GM12891 (cell line): ENCODE measurements around the gene NTHL1.

Source experiments
- PAX5 ChIP-seq: IDR thresholded peaks from 2 replicates; pipeline ENCODE4 v1.6.1; 2011; ENCODE audit warnings: low read length, moderate library complexity, mild to moderate bottlenecking; ENCODE audit not compliant: insufficient read depth, severe bottlenecking
- POLR2A ChIP-seq: IDR thresholded peaks from 2 replicates; pipeline ENCODE4 v1.6.1; 2011; ENCODE audit warnings: low read depth, low read length, control low read depth
- POLR2AphosphoS5 ChIP-seq: IDR thresholded peaks from 2 replicates; pipeline ENCODE4 v1.6.1; 2011; ENCODE audit warnings: low read depth, low read length, control low read depth
- POU2F2 ChIP-seq: IDR thresholded peaks from 2 replicates; pipeline ENCODE4 v1.6.1; 2011; ENCODE audit warnings: low read depth, mild to moderate bottlenecking, control low read depth, low read length, moderate library complexity
- SPI1 ChIP-seq: IDR thresholded peaks from 2 replicates; pipeline ENCODE4 v1.6.1; 2011; ENCODE audit warnings: low read depth, low read length, control low read depth
- TAF1 ChIP-seq: IDR thresholded peaks from 2 replicates; pipeline ENCODE4 v1.6.1; 2011; ENCODE audit warnings: low read depth, low read length, control low read depth

DNA sequence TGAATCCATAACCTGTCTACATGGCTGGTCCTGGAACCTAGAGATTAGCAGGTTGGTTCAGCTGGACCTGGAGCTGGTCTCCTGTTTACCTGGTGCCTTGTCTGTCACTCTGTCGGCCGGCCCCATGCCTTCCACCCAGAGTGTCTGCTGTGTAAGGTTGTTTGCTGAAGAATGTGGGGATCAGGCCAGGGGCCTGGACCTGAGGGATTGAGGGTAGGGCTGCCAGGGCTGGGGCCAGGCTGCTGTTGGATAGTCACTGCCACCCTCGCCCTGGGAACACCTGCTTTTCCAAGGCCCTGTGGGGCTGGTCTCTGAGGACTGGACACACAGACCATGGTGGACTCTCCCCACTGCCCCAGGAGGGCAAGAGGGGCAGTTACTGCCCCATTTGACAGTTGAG is 19.5 kb downstream of the NTHL1 start:
- TF ChIP-seq SPI1 (no peak), POLR2A (no peak), POLR2AphosphoS5 (no peak), TAF1 (no peak), POU2F2 (no peak), PAX5 (no peak)
